ENCODE data around the gene PRTN3. TPM values are rescaled to one million over a fixed set of nuclear protein-coding genes. Genes with fewer than 3 reads are reported as not detected.
A peak's percentile ranks its signal among the peaks of the same experiment; 100 is the strongest.
"Not testable (repeated sequence)": the region's sequence is repeated elsewhere in the genome, so short reads cannot be mapped to it uniquely, and the experiment has no call there.

Gene PRTN3
- polyA plus RNA-seq, 4 donors = 0.41 TPM; not detected in 3

DNA sequence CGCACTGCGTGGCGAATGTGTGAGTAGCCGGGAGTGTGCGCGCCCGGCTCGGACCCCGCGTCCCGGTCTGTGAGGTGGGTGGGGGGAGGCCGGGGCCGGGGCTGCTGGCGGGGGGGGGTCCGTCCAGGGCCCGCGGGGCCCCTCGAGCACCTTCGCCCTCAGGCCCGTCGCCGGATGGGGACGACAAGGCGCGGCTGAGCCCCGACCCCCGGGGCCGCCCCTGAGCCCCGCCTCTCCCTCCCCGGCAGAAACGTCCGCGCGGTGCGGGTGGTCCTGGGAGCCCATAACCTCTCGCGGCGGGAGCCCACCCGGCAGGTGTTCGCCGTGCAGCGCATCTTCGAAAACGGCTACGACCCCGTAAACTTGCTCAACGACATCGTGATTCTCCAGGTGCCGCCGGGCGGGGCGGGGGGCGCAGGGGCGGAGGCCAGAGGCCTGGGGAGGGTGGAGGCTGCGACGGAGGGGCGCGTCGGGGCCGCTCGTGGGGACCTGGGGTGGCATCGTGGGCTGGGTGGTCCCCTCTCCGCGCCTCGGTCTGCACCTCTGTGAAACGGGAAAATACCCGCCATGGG, 12.3 kb downstream of the PRTN3 start:
- no peaks in the 10 kb centered on the region for H3K4me1 ChIP-seq (ENCODE audit: control insufficient read depth in 3 of 3, insufficient read depth in 2 of 3, low read depth in 1 of 3, low read length in 2 of 3)
- no peak for FAIRE-seq
- no peaks in the 10 kb centered on the region for H3K9me3 ChIP-seq (ENCODE audit: control insufficient read depth in 2 of 2, insufficient read depth in 1 of 2, low read depth in 1 of 2, low read length in 1 of 2)
- peaks cover 1 to 44% (median 7%) of the 10 kb centered on the region in 3 donors for H3K27me3 ChIP-seq (ENCODE audit: control insufficient read depth in 3 of 3, insufficient read depth in 3 of 3, low read length in 3 of 3)
- WGBS, 3 donors = 32 to 56% (median 49%) methylated on average over 26 to 67 of the region's 67 CpGs
- no peak overlapping the region for H3K4me3 ChIP-seq (ENCODE audit: low read depth in 1 of 3, low read length in 3 of 3)
- H3K36me3 ChIP-seq (ENCODE audit: control insufficient read depth in 3 of 3, insufficient read depth in 2 of 3, low read depth in 1 of 3, low read length in 3 of 3) = no peaks in the 10 kb centered on the region
- no peak for DNase-seq
- no peak overlapping the region for H3K27ac ChIP-seq (ENCODE audit: low read depth in 1 of 3, low read length in 2 of 3)

DNA sequence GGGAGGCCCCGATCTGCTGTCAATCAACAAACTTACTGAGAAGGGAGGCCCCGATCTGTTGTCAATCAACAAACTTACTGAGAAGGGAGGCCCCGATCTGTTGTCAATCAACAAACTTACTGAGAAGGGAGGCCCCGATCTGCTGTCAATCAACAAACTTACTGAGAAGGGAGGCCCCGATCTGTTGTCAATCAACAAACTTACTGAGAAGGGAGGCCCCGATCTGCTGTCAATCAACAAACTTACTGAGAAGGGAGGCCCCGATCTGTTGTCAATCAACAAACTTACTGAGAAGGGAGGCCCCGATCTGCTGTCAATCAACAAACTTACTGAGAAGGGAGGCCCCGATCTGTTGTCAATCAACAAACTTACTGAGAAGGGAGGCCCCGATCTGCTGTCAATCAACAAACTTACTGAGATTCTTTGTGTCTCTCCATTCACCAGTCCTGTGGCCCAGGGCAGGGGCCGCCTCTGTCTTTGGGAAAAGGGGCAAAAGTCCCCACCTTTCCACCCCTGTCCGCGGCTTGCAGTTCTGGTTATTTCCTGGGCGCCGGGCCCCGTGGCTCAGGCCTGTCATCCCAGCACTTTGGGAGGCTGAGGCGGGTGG, 12.9 kb downstream of the PRTN3 start:
- H3K4me3 ChIP-seq (ENCODE audit: low read depth in 1 of 3, low read length in 3 of 3); H3K9me3 ChIP-seq (ENCODE audit: control insufficient read depth in 2 of 2, insufficient read depth in 1 of 2, low read depth in 1 of 2, low read length in 1 of 2); H3K4me1 ChIP-seq (ENCODE audit: control insufficient read depth in 3 of 3, insufficient read depth in 2 of 3, low read depth in 1 of 3, low read length in 2 of 3); H3K27ac ChIP-seq (ENCODE audit: low read depth in 1 of 3, low read length in 2 of 3); DNase-seq; FAIRE-seq; H3K36me3 ChIP-seq (ENCODE audit: control insufficient read depth in 3 of 3, insufficient read depth in 2 of 3, low read depth in 1 of 3, low read length in 3 of 3): not testable (repeated sequence)
- peaks cover 1 to 38% (median 7%) of the 10 kb centered on the region in 3 donors for H3K27me3 ChIP-seq (ENCODE audit: control insufficient read depth in 3 of 3, insufficient read depth in 3 of 3, low read length in 3 of 3)
- WGBS, 3 donors = 63 to 78% (median 69%) methylated on average over 10 to 12 of the region's 17 CpGs

DNA sequence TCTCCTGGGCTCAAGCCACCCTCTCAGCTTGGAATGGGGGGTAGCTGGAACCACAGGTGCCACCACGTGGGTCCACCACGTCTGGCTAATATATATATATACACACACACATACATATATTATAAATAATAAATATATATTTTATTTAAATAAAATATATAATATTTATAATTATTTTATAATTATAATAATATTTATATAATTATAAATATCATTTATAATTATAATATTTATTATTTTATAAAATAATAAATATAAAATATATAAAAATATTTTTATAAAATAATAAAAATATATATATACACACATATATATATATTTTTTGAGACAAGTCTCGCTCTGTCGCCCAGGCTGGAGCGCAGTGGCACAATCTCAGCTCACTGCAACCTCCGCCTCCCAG, 13.8 kb downstream of the PRTN3 start:
- 67 to 76% (median 70%) methylated on average over 6 of the region's 6 CpGs for WGBS, 3 donors
- peak; percentile 86 for FAIRE-seq
- Histone ChIP-seq H3K36me3 (ENCODE audit: control insufficient read depth in 3 of 3, insufficient read depth in 2 of 3, low read depth in 1 of 3, low read length in 3 of 3) (no peaks in the 10 kb centered on the region), H3K27me3 (ENCODE audit: control insufficient read depth in 3 of 3, insufficient read depth in 3 of 3, low read length in 3 of 3) (peaks cover 1 to 42% (median 12%) of the 10 kb centered on the region in 3 donors), H3K4me1 (ENCODE audit: control insufficient read depth in 3 of 3, insufficient read depth in 2 of 3, low read depth in 1 of 3, low read length in 2 of 3) (peaks cover 0 to 5% (median 0%) of the 10 kb centered on the region in 3 donors), H3K9me3 (ENCODE audit: control insufficient read depth in 2 of 2, insufficient read depth in 1 of 2, low read depth in 1 of 2, low read length in 1 of 2) (peaks cover 0 to 3% of the 10 kb centered on the region in 2 donors), H3K4me3 (ENCODE audit: low read depth in 1 of 3, low read length in 3 of 3) (no peak overlapping the region), H3K27ac (ENCODE audit: low read depth in 1 of 3, low read length in 2 of 3) (no peak overlapping the region)
- DNase-seq = no peak

DNA sequence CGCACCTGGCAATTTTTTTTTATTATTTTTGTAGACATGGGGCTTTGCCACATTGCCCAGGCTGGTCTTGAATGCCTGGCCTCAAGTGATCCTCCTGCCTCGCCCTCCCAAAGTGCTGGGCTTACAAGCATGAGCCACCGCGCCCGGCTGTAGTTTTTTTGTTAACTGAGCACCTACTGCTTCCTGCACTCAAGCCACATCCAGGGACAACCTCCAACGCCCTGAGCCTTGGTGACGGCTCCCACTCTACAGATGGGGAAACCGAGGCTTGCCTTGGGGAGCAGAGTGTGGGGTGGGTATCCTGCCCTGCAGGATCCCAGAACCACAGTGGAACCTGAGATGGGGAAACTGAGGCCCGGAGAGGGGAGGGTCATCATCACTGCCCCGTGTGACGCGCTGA, 14.3 kb downstream of the PRTN3 start:
- no peak for DNase-seq
- no peaks in the 10 kb centered on the region for H3K36me3 ChIP-seq (ENCODE audit: control insufficient read depth in 3 of 3, insufficient read depth in 2 of 3, low read depth in 1 of 3, low read length in 3 of 3)
- H3K27me3 ChIP-seq (ENCODE audit: control insufficient read depth in 3 of 3, insufficient read depth in 3 of 3, low read length in 3 of 3) = peaks cover 3 to 43% (median 12%) of the 10 kb centered on the region in 3 donors

DNA sequence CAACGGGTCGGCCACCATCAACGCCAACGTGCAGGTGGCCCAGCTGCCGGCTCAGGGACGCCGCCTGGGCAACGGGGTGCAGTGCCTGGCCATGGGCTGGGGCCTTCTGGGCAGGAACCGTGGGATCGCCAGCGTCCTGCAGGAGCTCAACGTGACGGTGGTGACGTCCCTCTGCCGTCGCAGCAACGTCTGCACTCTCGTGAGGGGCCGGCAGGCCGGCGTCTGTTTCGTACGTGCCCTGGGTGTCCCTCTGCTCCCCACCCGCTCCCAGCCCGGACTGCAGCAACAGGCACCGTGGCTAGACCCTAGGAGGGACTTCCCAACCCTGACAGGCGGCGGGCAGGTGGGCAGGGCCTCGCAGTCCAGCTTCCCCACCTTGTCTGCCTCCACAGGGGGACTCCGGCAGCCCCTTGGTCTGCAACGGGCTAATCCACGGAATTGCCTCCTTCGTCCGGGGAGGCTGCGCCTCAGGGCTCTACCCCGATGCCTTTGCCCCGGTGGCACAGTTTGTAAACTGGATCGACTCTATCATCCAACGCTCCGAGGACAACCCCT, 14.8 kb downstream of the PRTN3 start:
- peaks cover 3 to 38% (median 12%) of the 10 kb centered on the region in 3 donors for H3K27me3 ChIP-seq (ENCODE audit: control insufficient read depth in 3 of 3, insufficient read depth in 3 of 3, low read length in 3 of 3)
- no peak for DNase-seq
- no peak overlapping the region for H3K4me3 ChIP-seq (ENCODE audit: low read depth in 1 of 3, low read length in 3 of 3)
- 73 to 79% (median 75%) methylated on average over 33 to 40 of the region's 40 CpGs for WGBS, 3 donors
- H3K9me3 ChIP-seq (ENCODE audit: control insufficient read depth in 2 of 2, insufficient read depth in 1 of 2, low read depth in 1 of 2, low read length in 1 of 2) = peaks cover 0 to 3% of the 10 kb centered on the region in 2 donors
- H3K36me3 ChIP-seq (ENCODE audit: control insufficient read depth in 3 of 3, insufficient read depth in 2 of 3, low read depth in 1 of 3, low read length in 3 of 3) = no peaks in the 10 kb centered on the region
- peaks cover 0 to 8% (median 0%) of the 10 kb centered on the region in 3 donors for H3K4me1 ChIP-seq (ENCODE audit: control insufficient read depth in 3 of 3, insufficient read depth in 2 of 3, low read depth in 1 of 3, low read length in 2 of 3)
- no peak overlapping the region for H3K27ac ChIP-seq (ENCODE audit: low read depth in 1 of 3, low read length in 2 of 3)
- FAIRE-seq = no peak

More for the DNA sequence above, 14.3 kb downstream of the PRTN3 start:
- no peak for FAIRE-seq
- WGBS, 3 donors = 81 to 89% (median 86%) methylated on average over 12 of the region's 12 CpGs
- no peak overlapping the region for H3K27ac ChIP-seq (ENCODE audit: low read depth in 1 of 3, low read length in 2 of 3)
- peaks cover 0 to 3% of the 10 kb centered on the region in 2 donors for H3K9me3 ChIP-seq (ENCODE audit: control insufficient read depth in 2 of 2, insufficient read depth in 1 of 2, low read depth in 1 of 2, low read length in 1 of 2)
- no peak overlapping the region for H3K4me3 ChIP-seq (ENCODE audit: low read depth in 1 of 3, low read length in 3 of 3)
- peaks cover 0 to 8% (median 0%) of the 10 kb centered on the region in 3 donors for H3K4me1 ChIP-seq (ENCODE audit: control insufficient read depth in 3 of 3, insufficient read depth in 2 of 3, low read depth in 1 of 3, low read length in 2 of 3)

DNA sequence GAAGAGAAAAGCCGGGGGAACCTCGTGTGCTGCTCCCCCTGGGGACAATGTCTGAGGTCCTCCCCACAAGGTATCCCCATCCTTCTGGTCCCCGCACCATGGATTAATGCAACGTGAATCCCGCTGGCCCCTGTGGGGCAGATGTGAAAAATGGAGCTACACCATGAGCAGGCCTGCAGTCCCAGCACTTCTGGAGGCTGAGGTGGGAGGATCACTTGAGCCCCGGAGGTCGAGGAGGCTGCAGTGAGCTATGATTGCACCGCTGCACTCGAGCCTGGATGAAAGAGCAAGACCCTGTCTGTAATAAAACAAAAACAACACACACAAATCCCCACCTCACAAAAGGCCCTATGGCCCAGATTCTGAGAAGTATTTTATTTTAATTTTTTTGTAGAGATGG, 17.5 kb downstream of the PRTN3 start:
- peaks cover 0 to 8% (median 0%) of the 10 kb centered on the region in 3 donors for H3K4me1 ChIP-seq (ENCODE audit: control insufficient read depth in 3 of 3, insufficient read depth in 2 of 3, low read depth in 1 of 3, low read length in 2 of 3)
- no peak overlapping the region for H3K27ac ChIP-seq (ENCODE audit: low read depth in 1 of 3, low read length in 2 of 3)
- H3K27me3 ChIP-seq (ENCODE audit: control insufficient read depth in 3 of 3, insufficient read depth in 3 of 3, low read length in 3 of 3) = peaks cover 4 to 19% (median 5%) of the 10 kb centered on the region in 3 donors
- no peak for FAIRE-seq
- no peaks in the 10 kb centered on the region for H3K36me3 ChIP-seq (ENCODE audit: control insufficient read depth in 3 of 3, insufficient read depth in 2 of 3, low read depth in 1 of 3, low read length in 3 of 3)
- H3K9me3 ChIP-seq (ENCODE audit: control insufficient read depth in 2 of 2, insufficient read depth in 1 of 2, low read depth in 1 of 2, low read length in 1 of 2) = peaks cover 0 to 3% of the 10 kb centered on the region in 2 donors
- no peak overlapping the region for H3K4me3 ChIP-seq (ENCODE audit: low read depth in 1 of 3, low read length in 3 of 3)
- WGBS, 3 donors = 66 to 77% (median 74%) methylated on average over 9 of the region's 9 CpGs
- no peak for DNase-seq

DNA sequence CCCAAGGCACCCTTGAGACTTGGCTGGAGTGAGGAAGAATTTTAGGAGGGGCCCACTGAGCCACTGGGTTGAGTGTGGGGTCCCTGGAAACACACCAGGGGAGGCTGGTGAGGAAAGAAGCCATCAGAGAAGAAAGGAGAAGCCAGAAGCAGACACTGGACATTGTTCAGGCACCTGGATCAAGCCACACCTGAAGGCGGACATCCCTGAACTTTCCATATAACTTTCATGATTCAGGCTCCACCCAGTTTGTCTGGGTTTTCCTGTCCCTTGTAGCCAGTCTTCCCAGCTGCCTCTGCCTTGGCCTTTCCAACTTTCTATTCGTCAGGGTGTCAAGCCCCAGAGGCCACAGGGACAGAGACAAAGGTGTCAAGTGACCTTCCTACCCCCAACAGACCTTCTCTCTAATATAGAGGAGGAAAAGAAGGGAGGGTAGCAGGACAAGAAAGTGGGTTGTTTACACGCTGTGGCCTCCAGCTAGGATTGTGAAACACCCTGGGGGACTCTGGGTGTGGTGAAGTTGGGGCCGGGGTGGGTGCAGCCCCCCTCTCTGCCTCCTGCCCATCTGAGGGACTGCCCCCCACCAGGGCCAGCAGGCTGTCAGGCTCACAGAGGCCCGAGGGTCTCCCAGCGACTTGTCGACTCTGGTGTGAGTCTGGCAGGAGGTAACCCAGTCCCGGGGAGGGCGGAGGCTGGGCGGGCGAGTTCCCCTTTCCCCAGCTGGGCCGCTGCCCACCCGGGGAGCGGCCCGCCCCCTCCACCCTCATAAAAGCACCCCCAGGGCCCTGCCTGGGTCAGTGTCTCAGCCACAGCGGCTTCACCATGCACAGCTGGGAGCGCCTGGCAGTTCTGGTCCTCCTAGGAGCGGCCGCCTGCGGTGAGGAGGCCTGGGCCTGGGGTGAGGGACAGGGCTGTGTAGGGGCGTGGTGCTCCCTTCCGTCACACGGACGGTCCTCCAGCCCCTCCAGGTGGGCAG, 18.4 kb downstream of the PRTN3 start, which contains the start of gene CFD:
Gene CFD, plus strand, starts transcription at position 797 of the 976 bp plus-strand sequence. Its CDS starts 26 bp downstream, at position 823.
- H3K9me3 ChIP-seq (ENCODE audit: control insufficient read depth in 2 of 2, insufficient read depth in 1 of 2, low read depth in 1 of 2, low read length in 1 of 2) = peaks cover 0 to 3% of the 10 kb centered on the region in 2 donors
- FAIRE-seq (no peak), DNase-seq (no peak)
- H3K36me3 ChIP-seq (ENCODE audit: control insufficient read depth in 3 of 3, insufficient read depth in 2 of 3, low read depth in 1 of 3, low read length in 3 of 3) = peaks cover 0 to 3% (median 0%) of the 10 kb centered on the region in 3 donors
- H3K27ac ChIP-seq (ENCODE audit: low read depth in 1 of 3, low read length in 2 of 3) = peak within 1 kb of the TSS in 1 of 3 donors; percentile 73
- H3K27me3 ChIP-seq (ENCODE audit: control insufficient read depth in 3 of 3, insufficient read depth in 3 of 3, low read length in 3 of 3) = peaks cover 4 to 16% (median 4%) of the 10 kb centered on the region in 3 donors
- peaks cover 0 to 8% (median 0%) of the 10 kb centered on the region in 3 donors for H3K4me1 ChIP-seq (ENCODE audit: control insufficient read depth in 3 of 3, insufficient read depth in 2 of 3, low read depth in 1 of 3, low read length in 2 of 3)
- H3K4me3 ChIP-seq (ENCODE audit: low read depth in 1 of 3, low read length in 3 of 3) = peak within 1 kb of the TSS in 2 of 3 donors; percentile 36 to 41
- 26 to 31% (median 29%) methylated on average over 20 to 24 of the region's 24 CpGs for WGBS, 3 donors
